GM19043 (cell line): ENCODE data around the gene UFD1.
"Not testable (repeated sequence)": the region's sequence is repeated elsewhere in the genome, so short reads cannot be mapped to it uniquely, and the experiment has no call there.

ENCODE experiments used
- ATAC-seq: cut with Tn5 transposase; IDR thresholded peaks from one replicate; pipeline ENCODE4 v1.9.1; 2021; ENCODE audit warnings: low read depth; ENCODE audit not compliant: unreplicated experiment

Gene UFD1

DNA sequence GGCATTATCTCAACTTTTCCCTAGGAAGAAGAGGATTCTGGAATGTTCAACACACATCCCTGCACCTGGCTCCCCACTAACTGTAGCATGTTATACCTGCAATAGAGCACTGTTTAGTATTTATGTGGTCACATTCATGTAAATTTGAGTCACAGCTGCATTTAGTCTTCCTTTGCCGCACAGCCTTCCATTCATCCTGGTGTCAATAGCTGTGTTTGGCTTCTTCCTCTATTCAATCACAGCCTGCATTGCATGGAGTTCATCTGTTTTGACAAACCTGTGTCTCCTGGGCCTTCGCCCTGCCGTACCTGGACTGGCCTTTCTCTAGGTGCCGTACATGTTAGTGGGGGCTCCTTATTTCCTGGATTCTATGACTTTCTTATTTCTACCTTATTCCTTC, 27.4 kb downstream of the UFD1 start:
- no peak for ATAC-seq

DNA sequence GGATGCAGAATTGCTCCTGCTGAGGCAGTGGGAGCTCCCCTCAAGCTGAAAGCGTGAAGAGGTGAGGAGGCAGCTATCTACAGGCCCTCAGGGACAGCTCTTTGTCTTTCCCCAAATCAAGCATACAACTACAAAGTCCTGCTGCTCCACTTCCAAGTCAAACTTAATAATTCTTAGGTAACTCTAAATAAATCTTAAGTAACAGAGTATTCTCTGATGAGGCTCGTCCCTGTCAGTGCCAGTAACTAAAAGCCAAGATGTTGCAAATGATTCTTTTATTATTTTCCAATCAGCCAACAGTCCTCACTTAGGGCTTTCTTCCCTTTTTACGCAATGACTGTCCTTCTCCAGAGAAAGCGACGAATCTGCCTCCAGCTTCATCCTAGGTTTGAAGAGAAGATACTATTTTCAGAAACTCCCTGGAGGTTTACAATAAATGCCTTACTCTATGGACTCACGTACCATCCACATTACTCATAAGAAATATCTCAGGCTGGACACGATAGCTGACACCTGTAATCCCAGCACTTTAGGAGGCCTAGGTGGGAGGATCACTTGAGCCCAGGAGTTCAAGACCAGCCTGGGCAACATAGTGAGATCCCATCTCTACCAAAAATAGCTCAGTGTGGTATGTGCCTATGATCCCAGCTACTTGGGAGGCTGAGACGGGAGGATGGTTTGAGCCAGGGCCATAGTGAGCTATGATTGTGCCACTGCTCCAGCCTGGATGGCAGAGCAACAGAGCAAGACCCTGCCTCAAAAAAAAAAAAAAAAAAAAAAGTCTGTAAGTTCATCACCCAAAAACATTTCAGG, 28.4 kb downstream of the UFD1 start:
- no peak for ATAC-seq

DNA sequence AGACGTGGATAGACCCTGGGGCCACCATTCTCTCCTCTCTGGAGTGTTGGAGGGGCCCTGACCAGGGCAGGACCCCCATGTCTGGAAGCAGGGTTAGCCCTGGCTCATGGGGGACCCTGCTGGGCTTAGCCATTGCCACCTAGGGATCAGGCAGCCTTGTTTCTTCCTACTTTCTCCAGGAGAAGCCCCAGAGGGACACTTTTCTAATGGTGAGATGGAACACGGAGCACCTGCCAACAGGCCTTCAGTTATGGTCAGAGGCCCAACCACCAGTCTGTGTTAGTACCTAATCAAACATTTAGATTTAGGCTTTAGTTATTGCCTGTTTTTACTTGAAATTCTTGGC, 29.6 kb downstream of the UFD1 start:
- no peak for ATAC-seq

DNA sequence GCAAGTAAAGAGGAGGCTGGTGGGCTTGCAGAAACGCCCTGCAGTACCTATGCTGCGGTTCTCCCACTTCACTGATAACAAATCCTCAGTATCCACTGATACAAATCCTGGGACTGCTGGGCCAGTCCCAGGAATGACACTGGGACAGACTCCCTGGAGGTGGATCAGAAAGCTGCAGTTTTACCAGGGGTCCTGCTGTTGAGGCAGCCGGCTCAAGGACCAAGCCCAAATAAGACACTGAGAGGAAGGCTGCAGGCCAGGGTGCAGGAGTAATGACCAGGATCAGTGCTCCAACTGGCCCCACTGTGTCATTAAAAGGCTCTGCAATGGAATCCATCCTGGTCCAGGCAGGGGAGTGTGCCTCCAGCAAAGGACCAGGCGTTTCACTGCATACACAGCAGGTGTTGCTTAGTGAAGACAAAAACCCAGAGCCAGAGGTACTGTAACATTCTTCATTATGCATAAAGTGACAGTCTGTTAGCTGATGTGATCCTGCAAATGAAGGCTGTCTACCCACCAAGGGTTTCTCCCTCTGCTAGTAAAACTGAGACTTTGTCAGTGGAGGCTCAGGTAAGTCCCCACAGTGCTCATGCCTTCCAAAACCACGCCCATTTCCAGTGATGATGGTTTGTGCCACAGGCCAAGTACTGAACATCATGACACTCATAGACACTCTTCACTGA, 30.1 kb downstream of the UFD1 start:
- ATAC-seq = no peak

DNA sequence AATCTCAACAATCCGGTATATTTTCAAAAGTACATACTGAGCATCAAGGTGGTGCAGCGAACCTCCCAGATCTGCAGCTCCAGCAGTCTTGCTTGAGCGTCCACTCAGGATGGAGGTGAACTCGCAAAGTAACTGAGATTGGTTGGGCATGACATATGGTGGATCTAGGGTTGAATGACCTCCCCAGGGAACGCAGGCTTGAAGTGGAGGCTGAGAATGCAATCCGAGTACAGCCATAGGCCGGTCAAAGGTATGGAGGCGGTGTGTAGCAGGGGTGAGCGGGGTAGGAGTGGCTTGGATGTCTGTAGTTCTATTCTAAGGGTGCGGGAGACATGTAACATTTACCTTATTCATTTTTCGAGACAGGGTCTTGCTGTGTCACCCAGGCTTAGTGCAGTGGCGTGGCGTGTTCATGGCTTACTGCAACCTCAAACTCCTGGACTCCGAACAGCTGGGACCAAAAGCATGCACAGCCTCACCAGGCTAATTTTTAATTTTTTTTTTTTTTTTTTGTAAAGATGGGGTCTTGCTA, 30.9 kb downstream of the UFD1 start:
- ATAC-seq = no peak

DNA sequence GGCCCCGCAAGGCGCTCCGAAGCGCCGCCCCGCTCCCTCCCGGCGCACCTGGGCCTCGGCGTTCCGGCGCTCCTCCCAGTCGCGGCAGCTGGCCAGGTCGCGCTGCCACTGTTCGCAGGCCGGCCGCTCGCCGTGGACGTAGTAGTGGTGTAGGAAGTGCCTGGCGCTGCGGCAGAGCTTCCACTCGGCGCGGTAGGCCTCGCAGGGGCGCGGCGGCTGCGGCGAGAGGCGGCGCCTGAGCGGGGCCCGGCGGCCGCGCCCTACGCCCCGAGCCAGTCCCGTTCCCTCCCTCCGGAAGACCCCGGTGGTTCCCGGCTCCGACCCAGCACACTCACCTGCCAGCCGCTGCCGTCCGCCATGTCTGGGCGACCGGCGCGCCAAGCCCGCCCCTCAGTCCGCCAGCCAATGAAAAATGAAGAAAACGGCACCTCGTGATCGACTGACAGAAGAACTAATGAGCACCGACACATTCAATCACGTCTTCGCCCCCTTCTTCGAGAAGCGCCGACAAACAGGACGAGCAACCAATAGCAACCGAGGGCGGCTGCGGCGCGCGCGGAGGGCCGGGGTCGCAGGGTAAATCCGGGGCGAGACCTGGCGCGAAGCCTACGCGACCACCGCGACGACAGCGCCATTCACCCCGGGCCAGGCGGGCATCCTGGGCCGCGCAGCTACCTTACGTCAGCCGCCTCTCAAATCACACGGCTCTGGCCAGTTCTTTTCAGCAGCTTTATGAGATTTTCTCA, 31.5 kb downstream of the UFD1 start, which contains the start of gene C22orf39:
Gene C22orf39 (minus strand): TSS at position 382 of the 746 bp plus-strand sequence. CDS start 23 bp downstream, at position 359.
- ATAC-seq = peak; percentile 82

DNA sequence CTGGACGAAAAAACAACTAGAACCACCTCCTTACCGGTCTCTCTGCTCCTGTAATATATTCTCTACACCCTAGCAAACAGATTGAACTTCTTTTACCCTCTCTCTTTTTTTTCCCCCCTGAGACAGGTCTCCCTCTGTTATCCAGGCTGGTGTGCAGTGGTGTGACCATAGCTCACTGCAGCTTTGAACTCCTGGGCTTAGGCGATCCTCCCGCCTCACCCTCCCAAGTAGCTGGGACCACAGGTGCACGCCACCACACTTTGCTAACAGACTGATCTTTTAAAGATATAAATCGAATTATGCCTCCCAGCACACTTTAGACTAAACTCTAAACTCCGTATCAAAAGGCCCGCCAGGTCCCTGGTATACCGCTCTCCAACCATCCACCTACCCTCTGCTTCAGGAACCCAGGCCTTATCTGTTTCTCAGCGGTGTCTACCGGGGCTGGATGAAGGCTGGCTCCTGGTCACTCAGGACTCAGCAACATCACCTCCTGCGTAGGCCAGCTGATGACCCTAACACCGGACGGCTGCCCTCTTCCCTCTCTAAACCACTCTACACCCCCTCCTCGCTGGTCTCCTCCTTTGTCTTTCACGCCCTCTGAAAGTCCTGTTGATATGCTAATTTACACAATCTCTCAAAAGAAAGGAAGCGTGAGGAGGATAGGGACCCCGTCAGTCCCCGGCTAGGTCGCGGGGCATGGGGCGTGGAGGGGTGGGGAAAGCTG, 32.2 kb downstream of the UFD1 start:
- ATAC-seq = no peak

DNA sequence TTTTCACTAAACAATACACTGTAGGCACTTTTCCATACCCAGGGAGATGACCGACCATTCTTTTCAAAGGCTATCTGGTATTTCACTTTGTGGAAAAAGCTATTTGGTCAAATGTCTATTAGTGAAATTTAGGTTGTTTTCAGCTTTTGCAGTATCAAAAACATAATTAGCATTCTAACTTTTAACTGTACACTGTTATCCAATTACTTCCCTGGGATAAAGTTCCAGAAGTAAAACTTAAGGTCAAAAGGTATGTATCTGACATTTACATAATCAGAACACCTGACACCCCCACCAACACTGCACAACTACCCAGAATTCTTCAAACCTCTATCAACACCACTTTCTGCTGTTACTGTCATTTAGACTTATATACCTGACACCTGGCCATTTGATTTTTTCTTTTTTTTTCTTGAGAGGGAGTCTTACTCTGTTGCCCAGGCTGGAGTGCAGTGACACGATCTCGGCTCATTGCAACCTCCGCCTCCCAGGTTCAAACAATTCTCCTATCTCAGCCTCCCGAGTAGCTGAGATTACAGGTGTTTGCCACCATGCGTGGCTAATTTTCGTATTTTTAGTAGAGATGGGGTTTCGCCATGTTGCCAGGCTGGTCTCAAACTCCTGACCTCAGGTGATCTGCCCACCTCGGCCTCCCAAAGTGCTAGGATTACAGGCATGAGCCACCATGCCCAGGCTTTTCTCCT, 33.6 kb downstream of the UFD1 start:
- not testable (repeated sequence) for ATAC-seq

DNA sequence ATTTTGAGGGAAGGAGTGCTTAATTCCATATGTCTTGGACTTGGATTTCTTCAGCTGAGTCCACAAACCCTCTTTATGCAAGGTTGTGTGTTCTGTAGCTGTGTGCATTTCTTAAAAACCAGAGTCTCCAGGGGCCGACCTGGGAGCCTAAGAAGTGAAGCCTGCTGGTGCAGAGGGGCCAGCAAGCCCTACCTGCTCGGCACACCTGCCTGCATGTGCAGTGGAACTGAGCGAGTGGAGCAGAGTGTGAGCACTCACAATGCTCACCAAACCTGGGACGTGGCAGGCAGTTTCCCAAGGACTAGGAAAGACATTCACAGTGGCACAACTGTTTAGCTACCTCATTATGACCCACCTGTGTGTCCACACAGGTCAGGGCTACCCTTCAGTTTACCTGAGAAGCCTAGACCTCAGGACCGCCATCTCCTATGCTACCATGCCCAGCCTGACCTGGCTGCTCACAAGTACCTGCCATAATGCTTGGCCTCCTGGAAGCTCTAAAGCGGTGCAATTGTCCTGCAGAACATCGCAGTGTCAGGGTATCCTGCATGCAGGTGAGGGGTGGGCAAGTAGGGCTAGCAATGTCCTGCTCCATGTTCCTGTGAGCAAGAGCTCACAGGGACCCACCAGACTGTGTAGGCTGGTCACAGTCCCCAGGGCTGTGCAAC, 35.3 kb downstream of the UFD1 start:
- ATAC-seq = no peak

DNA sequence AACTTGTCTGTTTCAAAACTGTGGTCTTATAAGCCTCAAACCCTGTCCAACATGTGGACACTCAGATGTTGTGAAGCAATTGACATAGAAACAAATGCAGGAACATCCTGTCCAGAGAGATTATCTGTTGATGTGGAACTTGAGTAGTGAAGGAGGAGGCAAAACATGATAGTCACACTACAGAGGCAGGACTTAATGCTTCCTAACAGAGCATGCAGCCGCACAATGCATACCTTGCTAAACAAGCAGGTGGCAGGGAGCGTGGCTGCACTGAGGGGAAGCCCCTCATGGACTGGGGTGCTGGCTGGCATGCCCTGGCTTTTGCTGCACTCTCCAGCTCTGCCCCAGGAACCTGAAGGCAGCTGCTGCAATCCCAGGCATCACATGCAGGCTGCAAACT, 36.8 kb downstream of the UFD1 start:
- no peak for ATAC-seq

DNA sequence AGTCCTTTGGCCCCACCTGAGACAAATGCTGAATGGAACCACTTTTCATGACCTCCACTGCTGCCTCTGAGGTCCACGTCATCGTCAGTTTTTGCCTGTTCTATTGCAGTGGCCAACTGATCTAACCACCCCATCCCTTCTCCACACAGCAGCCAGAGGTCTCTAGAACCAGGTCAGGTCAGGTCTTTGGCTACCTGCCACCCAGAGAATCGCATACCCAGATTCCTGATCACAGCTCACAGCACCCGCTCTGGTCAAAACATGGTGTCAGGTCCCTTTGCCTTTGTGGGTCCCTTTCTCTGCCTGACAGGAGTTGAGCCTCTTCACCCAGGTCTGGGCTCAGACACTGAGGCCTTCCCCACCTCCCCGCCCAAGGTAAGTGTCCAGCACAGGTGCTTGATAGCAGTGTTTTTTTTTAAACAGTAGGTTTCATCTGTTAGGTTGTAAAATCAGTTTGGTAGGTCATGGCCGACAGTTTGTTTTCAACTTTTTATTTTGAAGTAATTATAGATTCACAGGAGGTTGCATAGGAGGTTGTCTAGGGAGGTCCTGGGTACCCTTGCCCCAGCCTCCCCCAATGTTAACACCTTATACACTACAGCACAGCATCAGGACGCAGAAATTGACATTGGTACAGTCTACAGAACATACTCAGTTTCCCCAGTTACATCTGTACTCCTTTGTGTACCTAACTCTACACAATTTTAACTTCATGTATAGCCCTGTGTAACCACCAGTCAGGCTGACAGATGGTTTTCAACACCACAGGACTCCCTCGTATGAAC, 38.4 kb downstream of the UFD1 start:
- ATAC-seq = no peak

DNA sequence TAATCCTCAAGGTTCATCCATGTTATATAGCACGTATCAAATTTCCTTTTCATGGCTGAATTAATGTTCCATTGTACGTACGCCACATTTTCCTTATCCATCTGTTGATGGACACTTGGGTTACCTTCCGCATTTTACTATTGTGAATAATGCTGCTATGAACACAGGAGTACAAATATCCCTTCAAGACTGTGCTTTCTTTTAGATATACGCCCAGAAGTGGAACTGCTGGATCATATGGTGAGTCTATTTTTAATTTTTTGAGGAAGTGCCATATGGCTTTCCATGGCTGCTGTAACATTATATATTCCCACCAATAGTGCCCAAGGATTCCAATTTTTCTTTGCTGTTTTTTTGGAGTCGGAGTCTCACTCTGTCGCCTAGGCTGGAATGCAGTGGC, 40.7 kb downstream of the UFD1 start:
- ATAC-seq = no peak

DNA sequence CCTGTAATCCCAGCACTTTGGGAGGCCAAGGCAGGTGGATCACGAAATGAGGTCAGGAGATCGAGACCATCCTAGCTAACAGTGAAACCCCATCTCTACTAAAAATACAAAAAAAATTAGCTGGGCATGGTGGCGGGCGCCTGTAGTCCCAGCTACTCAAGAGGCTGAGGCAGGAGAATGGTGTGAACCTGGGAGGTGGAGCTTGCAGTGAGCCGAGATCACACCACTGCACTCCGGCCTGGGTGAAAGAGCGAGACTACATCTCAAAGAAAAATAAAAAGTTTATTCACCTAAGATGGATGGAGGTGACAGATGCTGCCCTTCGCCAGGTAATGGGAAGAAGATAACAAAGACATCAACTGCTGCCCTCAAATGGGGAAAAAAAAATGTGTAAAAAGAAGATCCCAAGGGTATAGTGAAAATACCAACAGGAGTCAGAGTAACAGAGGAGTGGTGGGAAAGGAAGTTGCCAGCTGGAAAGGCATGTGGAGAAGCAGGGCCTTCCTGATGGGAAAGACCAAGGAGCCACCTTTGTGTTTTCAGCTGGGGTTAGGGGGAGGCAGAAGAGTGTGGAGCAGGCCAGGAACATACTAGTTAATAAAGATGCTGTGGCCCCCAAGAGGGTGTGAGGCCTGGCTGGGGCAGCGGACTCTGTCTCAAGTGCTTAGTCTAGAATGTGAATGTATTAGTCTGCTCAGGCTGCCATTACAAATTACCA, 42.4 kb downstream of the UFD1 start:
- not testable (repeated sequence) for ATAC-seq

DNA sequence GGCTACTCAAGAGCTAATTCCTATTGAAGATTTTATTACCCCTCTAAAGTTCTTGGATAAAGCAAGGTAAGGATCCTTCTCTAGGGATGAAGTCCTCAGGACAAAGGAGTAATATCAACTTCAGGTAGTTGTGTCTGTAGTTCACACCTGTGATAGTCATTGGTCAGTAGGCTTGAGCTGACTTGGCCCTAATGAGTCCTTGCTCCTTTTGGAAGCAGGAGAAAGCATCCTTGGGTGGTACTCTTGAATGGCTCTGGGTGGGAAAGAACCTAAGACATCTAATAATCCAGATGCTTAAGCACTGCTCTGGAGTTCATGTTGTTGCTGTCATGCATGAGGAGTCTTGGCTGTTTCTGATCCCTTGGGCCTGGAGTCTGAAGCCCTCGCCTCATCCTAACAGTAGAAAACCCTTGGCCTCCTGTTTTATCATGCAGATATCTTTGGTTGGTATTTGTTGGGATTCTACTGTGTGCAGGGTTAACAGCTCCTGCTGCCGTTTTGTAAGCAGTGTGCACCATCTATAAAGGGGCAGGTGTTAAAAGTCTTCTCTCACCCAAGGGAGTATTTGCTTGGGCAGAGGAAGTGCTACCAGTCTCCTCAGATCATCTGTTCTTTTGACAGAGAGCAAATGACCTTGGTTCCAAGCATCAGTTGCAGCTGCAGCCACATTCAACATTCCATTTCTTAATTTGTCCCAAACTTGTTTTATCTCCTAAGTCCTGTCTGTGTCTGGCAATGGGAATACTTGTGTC, 44.0 kb downstream of the UFD1 start:
- no peak for ATAC-seq

DNA sequence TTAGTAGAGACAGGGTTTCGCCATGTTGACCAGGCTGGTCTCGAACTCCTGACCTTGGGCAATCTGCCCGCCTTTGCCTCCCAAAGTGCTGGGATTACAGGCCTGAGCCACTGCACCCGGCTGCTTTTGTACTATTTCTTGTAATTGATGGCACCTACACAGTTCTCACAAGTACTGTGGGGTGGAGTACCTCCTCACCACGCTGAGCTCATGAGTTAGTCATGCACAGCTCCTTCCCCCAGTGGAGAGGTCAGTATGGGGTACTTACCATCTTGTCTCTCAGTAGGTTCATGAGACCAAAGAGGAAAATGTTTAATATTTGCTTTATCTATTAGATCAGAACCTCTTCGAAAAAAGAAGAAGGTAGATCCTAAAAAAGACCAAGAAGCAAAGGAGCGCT, 44.6 kb downstream of the UFD1 start:
- no peak for ATAC-seq

DNA sequence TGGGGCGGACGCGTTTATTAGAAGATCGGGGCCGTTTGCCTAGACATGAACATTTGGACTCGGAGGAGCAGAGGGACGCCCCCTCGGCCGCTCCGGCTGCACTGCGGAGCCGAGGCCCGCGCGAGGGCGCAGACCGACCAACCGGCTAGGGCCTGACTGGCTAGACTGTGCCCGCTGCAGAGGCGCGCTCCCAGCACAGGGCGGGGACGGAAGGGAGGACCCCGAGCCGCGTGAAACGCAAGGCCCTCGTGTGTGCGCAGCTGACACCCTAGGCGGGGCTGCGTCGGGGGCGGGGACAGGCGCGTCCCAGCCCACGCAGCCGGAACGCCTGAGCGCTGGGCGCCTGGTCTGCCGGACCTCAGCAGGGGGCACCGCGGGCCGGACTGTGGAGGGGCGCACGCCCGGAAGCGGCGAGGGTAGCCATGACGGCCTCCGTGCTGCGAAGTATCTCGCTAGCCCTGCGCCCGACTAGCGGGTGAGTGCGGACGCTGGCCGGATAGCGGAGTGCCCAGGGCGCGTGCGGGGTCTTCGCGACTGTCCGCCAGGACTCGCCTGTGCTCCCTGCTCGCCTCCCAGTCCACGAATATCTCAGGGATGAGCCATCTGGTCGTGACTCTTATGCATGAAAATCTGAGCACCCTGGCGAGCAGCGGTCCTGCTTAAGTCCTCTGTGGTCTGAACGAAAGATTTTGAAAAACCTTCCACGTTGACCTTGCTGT, 46.7 kb downstream of the UFD1 start, which contains the start of gene MRPL40:
Gene MRPL40 (plus strand): TSS at position 413 of the 719 bp plus-strand sequence. CDS start 10 bp downstream, at position 423.
- ATAC-seq = peak; percentile 75
